NCI-H748 (cell line): Measurements from ENCODE around the gene CAPN11.

Source experiments
- DNase-seq: peaks from one replicate; lab custom pipeline; 2025; ENCODE audit not compliant: unreplicated experiment; lab: John Stamatoyannopoulos, UW

CAPN11 gene

DNA sequence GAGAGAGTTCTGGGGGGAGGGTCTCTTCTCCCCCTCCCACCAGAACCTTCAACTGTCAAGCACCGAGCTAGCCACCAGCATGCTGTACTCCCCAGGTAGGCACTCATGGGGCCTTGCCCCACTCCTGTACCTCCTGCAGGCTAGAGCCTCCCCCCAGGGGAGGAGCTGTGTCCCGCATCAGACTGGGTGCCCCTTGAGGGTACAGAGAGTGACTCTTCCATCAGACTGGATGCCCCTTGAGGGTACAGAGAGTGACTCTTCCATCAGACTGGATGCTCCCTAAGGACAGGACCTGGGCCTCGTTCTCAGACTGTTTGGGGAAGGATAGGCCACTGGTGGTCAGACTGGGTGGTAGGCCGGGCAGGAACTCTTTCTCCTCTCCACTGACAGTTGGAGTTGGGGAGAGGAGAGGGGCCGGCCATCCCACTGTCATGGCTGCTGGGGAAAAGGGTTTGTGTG lies at the start of gene CAPN11:
Gene CAPN11, plus strand, starts transcription at position 51 of the 459 bp plus-strand sequence. Its CDS starts 29 bp downstream, at position 80.
- no peak for DNase-seq

DNA sequence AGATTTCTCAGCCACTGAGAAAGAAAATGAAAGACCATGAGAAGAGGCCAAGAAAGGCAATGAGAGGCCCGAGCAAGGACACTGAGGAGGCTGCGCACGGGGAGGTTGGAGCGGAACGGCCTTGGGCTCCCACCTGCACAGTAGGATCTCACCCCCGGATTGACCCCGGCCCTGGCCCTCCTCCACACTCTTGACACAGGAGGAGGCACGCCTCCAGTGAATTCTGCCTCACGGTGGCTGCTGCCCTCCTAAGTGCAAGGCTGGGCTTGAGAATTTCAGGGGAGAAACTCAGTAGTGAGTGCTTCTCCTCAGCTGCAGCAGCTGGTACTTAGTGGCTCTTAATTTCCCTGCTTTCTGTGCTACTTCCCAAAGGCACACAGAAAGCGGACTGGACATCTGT lies 49.4 kb upstream of the CAPN11 start:
- no peak for DNase-seq

DNA sequence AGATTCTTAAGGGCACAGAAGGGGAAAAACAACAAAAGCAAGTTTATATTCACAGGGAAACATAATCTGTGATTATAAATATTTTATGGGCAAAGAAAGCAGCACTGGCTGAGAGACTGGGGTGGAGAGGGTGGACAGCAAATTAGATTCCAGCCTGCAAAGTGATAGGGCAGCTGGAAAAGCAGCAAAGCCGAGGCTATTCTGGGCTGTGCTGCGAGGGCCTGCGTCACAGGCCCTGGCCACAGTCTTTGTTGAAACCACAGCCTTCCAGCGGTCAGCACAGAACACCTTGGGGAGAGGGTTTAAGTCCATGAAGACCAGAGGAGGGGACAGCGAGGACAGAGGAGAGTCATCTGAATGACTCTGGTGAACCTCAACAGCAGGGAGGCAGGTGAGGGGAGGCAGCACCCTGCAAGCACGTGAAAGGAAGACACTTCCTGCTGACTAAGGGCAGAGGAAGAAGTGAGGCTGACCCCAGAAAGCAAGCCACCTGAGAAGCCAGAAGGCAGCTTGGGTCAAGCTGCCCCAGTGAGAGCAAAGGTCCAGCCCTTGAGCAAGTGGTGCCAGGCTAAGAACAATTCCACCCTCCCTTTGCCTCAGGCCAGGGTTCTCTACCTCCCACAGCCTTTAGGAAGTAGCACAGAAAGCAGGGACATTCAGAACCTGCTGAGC lies 48.5 kb upstream of the CAPN11 start:
- no peak for DNase-seq

DNA sequence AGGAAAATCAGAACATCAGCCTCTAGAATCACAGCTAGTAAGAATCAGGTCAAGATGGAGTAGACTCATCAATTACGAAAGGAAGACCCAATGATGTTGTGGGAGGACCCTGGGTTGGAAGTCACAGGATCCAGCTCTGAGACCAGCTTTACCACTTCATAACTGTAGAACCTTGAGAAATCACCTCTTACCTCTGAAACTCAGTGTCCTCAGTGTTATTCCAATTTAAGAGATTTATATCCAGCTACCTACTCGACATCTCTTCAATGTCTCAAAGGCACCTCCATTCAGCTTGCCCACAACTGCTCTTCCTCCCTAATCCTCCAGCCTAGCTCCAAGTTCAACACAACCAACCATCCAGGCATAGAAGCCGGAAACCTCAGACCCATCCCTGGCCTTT lies 47.7 kb upstream of the CAPN11 start:
- DNase-seq, result no peak

DNA sequence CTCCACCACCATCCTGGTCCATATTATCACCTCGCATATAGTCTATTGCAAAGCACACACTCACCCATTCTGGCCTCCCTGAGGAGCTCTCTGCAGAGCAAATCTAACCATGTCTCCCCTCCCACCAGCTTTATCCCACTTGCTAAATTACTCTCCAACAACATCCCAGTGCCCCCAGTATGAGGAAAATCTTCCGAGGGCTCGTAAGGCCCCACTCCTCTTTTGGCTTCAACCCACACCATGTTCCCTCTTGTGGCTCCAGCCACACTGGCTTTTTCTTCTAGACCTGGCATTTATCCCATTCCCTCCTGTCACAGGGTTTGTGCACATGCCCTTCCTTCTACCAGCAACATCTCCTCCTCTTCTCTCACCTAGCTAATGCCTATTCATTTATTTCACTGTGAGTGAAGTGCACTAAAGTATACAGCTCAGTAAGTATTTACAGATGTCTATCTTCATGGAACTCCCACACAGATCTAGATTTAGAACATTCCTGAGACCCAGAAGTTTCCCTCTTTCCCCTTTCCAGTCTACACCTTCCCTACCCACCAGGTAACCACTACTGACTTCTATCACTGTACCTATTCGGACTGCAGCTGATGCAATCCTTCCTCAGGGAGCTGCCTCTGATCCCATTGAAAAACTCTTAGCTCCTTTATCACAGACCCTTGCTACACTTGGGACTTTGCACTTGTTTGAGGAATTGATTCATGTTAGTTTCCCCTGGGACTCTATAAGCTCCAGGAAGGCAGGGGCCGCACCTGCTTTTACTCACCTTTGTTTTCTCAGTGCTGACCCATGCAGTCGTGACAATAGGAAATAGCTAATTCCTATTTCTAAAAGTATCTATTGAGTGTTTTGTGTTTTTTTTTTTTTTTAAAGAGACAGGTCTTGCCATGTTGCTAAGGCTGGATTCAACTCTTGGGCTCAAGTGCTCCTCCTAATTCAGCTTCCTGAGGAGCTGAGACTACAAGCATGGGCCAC lies 46.9 kb upstream of the CAPN11 start:
- DNase-seq, result no peak

DNA sequence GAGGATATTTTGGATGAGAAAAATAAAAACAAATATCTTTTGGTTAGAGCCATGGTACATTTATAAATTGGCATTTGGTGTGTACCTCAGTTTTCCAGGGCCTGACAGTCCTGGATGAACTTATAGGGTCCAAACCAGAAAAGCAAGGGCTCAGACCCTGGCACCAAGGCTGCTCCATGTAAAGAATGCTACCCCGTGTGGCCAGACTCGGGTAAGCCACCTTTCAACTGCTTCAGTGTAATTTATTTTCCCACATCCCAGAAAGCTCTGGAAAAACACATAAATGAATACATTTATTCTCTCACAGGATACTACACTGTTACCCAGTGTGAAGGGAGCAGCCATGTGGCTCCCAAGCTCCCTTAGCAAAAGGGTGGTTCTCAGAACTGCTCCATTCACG lies 45.2 kb upstream of the CAPN11 start:
- DNase-seq, result no peak

DNA sequence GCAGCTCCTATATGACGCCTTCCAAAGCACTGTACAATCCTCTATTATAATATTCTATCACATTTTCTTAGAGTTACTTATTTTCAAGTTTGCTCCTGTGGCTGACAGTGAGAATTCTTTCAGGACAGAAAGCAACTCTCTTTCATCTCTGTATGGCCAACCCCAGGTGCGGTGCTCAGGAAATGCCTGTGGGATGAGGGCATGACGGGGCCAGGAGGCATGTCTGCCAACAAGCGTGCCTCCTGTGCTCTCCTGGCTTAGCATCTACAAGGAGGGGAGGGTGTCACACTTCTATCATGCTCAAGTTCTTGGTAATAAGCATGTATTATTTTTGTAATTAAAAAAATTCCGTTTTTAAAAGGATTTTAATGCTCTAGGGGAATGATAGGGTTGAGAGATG lies 42.8 kb upstream of the CAPN11 start:
- no peak for DNase-seq

DNA sequence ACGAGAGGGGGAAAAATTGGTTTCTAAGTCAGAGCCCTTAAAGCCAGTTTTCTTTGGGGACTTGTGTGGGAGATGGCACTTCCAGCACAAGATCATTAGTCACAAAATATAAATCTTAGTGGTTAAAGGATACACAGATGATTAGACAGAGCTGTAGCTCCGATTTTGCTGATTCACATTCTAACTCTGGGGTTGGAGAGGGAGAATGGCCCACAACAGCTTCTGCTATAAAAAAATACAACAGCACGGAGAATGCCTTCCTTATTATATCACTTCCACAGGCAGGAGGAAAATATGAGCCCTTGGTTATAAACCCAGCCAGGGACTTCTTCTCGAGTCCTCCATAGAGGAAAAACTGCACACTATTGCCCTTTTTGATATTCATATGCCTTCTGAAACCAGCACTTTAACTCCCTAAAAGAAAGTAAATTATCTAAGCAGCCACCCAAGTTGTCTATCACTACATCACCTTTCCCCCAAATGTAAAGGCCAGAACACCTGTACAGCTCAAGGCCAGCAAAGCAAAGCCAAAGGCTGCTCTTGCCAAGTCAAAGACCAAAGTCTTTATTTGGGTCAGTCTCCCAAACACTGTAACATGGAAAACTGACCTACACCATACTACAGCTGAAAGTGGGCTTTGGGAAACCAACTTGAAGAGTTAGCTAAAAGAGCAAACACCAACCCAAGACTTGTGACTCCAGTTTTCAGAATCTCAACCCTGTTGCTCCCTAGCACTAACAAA lies 41.8 kb upstream of the CAPN11 start:
- no peak for DNase-seq

DNA sequence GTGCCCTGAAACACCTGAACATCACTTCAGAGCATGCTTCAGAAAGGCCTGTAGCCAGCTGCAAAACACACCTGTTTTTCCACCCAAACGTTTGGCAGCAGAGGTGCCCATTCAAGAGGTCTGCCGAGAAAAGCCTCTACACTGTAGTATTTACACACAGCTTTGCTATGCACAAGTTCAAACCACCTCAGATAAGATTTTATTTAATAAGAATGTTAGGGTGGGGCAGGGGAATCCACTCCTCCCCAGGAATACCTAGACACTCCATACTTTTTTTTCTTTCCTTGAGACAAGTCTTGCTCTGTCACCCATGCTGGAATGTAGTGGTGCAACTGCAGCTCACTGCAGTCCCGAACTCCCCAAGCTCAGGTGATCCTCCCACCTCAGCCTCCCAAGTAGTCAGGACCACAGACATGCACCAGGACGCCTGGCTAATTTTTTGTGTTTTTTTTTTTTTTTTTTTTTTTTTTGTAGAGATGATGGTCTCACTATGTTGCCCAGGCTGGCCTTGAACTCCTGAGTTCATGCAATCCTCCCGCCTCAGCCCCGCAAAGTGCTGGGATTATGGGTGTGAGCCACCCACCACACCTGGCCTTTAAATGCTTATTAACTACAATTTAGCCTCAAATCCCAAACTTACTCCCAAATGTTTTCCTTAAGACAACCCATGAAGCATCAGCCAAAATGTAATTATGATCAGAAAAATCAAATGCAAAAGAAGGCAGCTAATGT lies 41.1 kb upstream of the CAPN11 start:
- no peak for DNase-seq

DNA sequence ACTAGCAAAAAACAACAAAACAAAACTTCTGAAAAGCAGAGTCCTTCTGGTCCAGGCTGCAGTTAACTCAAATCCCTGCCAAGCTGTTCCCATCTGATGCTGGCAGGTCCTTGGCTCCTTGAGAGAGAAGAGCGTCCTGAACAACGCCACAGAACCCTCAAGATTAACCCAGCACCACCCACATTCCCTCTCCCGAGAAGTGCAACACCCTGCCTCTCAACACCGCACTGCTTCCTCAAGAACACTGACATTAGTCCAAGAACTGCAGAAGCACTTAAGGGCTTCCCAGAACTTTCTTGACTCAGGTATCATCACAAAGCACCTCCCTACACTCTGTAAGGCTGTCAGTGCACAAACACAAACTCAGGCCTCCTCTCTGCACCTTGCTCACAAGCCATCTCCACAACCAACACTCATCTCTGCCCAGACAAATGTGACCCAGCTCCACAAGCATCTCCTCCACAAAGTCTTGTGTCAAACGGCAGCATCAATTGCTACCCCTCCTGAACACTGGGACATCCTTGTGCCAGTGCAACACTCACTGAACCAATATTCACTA lies 38.8 kb upstream of the CAPN11 start:
- DNase-seq, result no peak

DNA sequence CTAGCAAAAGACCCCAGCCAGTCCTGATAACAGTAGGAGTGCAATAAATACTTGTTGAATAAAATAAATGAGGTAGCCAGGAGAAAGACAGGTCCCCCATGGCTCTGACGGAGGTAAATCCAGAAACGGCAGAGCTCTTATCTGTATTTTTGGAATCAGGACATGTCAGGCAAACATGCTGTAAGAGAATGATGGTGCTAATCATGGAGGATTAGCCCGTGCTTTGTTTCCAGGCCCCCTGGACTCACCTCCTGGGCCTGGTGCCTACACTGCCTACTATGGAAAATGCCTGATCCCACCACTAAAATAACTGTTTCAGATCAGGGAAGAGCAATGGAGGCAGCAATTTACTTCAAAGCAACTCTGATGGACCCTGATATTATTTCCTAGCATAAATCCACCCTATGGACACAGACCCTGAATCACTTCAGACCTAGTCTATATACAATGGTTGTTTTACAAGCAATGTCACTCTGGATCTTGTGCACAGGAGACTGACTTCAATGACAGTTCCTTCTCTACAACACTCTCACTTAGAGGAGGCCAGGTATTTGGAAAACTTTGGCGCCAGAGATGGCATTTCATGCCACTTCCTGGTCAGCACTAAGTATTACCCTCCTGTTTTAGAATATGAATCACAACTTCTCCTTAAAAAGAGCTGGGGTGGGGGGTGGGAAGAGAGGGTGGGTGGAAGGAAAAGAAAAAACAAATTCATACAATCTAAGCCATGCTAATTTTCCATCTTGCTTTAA lies 37.8 kb upstream of the CAPN11 start:
- DNase-seq, result no peak

DNA sequence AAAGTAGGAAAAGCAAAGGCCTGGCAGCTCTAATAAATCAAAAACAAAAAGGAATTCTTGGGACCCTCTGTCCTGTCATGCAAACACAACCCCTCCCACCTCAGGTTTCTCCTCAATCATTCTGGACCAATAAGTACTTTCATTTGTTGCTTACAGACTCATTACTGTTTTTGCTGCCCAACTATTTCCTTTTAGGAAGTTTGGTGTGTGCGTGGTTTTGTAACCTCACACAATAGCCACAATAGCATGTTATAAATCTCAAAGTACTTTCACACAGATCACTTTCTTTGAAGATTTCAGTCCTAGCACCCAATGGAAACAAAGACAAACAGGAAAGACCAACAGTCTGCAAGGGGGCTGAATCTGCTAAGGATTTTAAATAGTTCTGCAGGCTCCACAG lies 35.8 kb upstream of the CAPN11 start:
- no peak for DNase-seq

DNA sequence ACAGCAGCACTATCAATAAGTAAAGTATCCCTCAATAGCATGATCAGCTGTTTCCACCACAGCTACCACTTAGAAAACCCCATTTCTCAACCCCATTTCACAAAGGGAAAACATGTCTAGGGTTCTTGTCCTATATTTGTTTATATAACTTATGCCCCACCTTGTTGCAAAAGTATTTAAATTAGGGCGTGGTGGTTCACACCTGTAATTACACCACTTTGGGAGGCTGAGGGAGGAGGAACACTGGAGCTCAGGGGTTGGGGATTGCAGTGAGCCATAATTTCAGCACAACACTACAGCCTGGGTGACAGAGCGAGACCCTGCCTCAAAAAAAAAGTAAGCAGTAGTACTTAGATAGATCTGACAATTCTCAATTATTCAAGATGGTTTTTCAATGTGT lies 35.1 kb upstream of the CAPN11 start:
- DNase-seq, result no peak

DNA sequence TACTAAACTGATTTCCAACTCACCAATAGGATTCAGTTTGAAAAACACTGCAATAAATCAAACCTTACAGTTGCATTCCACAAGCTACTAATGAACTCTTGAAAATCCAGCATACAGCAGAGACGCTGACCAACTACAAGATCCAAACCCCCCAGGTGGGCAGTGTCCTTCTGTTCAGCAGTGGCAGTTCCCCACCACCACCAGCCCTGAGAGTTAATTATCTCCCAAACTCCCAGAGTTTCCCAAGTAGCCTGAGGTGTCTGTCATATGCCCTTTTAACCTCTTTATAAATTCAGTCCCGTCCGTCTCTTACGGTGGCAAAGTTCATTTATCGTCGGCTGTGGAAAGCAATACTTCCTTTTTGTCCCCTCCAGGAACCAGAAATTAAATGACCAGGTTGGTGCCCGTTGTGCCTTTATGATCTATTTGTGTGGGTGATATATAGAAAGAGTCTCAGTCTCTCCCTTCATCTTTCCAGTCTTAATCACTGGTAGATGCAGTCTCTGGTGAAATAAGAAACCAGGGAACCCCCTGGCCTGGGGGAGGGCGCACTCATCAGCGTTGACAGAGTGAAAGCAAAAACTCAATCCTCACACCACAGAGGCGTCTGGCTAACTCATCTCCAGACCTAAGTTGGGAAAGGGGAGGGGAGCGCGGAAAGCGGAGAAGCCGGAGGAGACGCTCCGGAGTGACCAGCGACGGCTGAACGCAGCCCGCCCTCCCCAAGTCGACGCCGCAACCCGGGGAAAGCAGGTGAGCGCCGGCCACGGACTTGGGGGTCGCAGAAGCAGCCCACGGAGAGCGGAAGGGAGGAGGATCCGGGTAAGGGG lies 32.1 kb upstream of the CAPN11 start:
- DNase-seq, result peak; percentile 72

DNA sequence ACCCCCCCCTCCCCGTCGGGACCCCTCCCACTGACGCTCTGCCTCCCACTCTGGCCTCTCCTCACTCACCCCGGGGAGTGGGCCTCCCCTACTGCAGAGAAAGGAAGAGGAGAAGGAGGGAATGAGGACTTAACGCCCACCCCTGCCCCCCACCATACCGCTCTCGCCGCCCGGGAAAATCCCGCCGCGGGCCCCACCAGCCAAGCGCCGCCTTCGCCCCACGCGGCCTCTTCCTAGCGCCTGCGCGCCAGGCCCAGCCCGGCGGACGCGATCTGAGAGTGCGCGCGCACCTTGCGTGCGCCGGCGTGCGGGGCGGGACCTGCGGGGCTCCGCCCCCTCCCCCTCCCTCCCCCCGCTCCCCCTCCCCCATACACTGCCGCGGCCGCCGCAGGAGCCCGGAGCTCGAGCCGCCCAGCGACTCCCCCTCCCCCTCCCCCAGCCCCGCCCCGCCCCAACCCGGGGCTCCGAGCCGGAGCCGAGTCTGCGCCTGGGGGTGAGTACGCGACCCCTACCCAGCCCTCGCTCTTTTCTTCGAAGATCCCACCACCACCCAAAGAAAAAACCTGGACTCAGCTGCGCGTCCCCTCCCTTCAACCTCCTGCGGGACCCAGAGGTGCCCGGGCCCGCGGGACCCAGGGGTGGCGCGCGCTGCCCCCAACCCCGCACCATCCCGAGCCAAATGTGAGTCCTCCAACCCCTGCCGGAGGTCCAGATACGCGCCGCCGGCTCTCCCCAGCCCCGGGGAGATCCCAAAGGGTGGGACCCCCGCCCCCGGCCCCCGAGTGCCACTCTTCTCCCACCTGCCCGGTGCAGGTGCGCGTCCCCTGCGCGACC lies 31.2 kb upstream of the CAPN11 start, which contains the start of the genes MRPL14 and TMEM63B:
Gene MRPL14, minus strand, starts transcription at position 267 of the 834 bp plus-strand sequence. CDS start 10,841 bp downstream, outside the sequence.
Gene TMEM63B, plus strand, starts transcription at position 369 of the 834 bp plus-strand sequence. CDS start 7,031 bp downstream, outside the sequence.
- peak; percentile 91 for DNase-seq

DNA sequence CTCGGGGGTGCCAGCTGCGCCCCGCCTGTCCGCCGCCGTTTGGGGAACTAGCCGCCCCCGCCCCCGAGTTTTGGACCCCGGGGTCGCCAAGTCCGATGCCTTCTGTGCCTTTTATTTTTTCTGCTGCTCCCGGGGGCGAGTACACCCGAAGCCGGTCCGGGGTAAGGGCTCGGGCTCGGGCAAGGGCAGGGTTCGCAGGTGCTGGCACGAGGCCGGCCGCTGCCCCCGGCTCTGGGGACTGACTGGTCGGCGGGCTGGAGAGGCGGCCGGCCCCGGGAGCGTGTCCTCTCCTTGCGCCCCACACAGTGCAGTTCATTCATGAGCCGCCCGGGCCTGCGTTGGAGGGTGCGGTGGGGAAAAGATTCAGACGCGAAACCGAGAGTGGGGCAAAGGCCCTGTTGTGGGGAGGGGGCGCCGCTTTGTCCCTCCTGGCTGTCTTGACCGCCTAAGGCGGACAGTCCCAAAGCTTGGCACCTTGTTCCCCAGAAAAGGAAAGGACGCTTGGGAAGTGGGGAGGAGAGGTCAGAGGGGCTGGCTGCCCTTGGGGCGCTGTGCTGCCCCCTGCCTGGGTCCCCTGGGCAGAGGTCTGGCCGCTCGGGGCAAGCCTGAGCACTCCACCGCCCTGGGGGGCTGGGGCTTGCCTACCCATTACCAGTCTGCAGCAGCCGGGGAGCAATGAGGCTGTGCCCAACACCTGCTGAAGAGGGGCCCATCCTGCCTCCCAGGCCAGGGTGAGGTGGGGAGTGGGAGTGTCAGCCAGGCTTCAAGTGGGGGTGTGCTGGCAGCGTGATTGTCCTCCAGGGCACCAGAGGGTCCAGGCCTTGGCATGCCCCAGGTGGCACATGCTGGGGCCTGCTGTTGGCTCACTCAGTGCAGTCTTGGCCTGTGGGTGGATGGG lies 30.4 kb upstream of the CAPN11 start:
- DNase-seq, result peak; percentile 56
